Gastrocnemius medialis (tissue), 4 donors: Measurements from ENCODE around the gene MYL3.

Experiments
- CTCF ChIP-seq, 5 experiments: fragments of 450-650 bp in 3 of 5; fragments of 200-600 bp in 2 of 5; sonication (generic) in 2 of 5; IDR thresholded peaks in 4 of 5; conservative IDR thresholded peaks in 1 of 5; 1 replicate in 4 of 5; 2 replicates in 1 of 5; pipeline ENCODE4 v1.5.1; 2016 to 2019; ENCODE audit warnings: antibody characterized with exemption in 5 of 5, mild to moderate bottlenecking in 3 of 5, moderate library complexity in 3 of 5
- POLR2A ChIP-seq, 2 donors: fragments of 450-650 bp; IDR thresholded peaks; one replicate each; pipeline ENCODE4 v1.6.1; 2017; ENCODE audit warnings: antibody characterized with exemption in 2 of 2, mild to moderate bottlenecking in 2 of 2, moderate library complexity in 2 of 2

DNA sequence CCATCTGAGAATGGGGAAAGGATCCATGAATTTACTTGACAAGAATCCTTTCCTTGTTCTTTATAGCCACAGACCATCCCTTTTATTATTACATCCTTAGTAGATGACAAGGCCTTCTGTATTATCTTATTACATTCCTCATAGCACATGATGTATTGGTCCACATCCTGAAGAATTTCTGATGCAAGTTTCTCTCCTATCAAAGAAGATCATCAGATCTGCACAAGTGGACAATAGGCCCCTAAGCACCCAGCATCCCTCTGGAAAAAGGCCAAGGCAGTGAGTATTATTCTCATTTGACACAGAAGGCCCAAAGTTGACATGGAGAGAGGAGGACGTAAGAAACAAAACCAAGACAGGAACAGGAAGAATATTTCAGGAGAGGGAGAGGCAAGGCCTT lies 31.4 kb downstream of the MYL3 start:
- TF ChIP-seq CTCF (IDR thresholded peaks at IDR 0.05 in 4 of 5, conservative IDR thresholded peaks at IDR 0.05 in 1 of 5) (no peak), POLR2A (IDR thresholded peaks at IDR 0.05) (no peak)
